K562 (cell line): ENCODE data around the gene MBL2. TPM values are rescaled to one million over a fixed set of nuclear protein-coding genes. Genes with fewer than 3 reads are reported as not detected.

ENCODE experiments used
- ATAC-seq: fragments of 200-7000 bp; cut with Tn5 transposase; 3 replicates; pipeline ENCODE4 v1.9.1; 2020; ENCODE audit warnings: moderate library complexity
- BruUV-seq: library from RNA; stranded (reverse); fragments of 400-500 nt; replicated peaks from 2 replicates; lab custom pipeline; 2021; lab: Mats Ljungman, UMichigan
- CTCF ChIA-PET: fragments of 300-600 bp; formaldehyde crosslinking; extraction: SDS; loops from one replicate; lab custom pipeline; 2021; ENCODE audit warnings: low intra/inter-chr PET ratio; lab: Yijun Ruan, JAX
- POLR2A ChIA-PET: fragments of 300-600, 350-650 bp; sonication (Branson Sonifier 250); formaldehyde crosslinking; extraction: SDS; loops from one replicate; lab custom pipeline; 2021; ENCODE audit warnings: antibody characterized with exemption, inconsistent platforms; lab: Yijun Ruan, JAX
- DNase-seq, 4 experiments: peaks; one replicate each; pipeline versions ENCODE4 v3.0.0 to v3.0.0-alpha.2; 2011 to 2018; ENCODE audit warnings: low spot score in 3 of 4, mixed read lengths in 3 of 4; ENCODE audit errors: extremely low read depth in 1 of 4
- FAIRE-seq: peaks from 2 replicates; lab custom pipeline; 2011; peaks lifted over from hg19 to GRCh38; lab: Jason Lieb, UNC
- H2AFZ ChIP-seq: 2 replicates; pipeline ENCODE4 v1.6.0; 2011; ENCODE audit warnings: low read depth, low read length, control low read depth, inconsistent platforms
- H3K27ac ChIP-seq: fragments of 200-600 bp; 3 replicates; pipeline ENCODE4 v1.8.0; 2011; ENCODE audit warnings: low read depth, mild to moderate bottlenecking, control low read depth, inconsistent platforms, low read length, moderate library complexity, mixed read lengths; ENCODE audit errors: extremely low read depth
- H3K27me3 ChIP-seq, 2 experiments: fragments of 300-600 bp in 1 of 2; 2 replicates in 1 of 2; 3 replicates in 1 of 2; pipeline versions ENCODE4 v1.6.0 to v1.8.0; 2011; ENCODE audit warnings: inconsistent platforms in 2 of 2, low read length in 2 of 2, mild to moderate bottlenecking in 1 of 2, mixed read lengths in 1 of 2, moderate library complexity in 1 of 2; ENCODE audit not compliant: control insufficient read depth in 2 of 2, insufficient read depth in 2 of 2
- H3K36me3 ChIP-seq: fragments of 300-600 bp; 3 replicates; pipeline ENCODE4 v1.8.0; 2011; ENCODE audit warnings: mild to moderate bottlenecking, low read length, inconsistent platforms; ENCODE audit not compliant: control insufficient read depth, insufficient read depth
- H3K4me1 ChIP-seq, 2 experiments: fragments of 200-600 bp in 1 of 2; replicated peaks in 1 of 2; 2 replicates in 1 of 2; 3 replicates in 1 of 2; pipeline versions ENCODE4 v1.5.1 to v1.8.0; 2011; ENCODE audit warnings: inconsistent platforms in 2 of 2, low read length in 2 of 2, mild to moderate bottlenecking in 1 of 2, mixed read lengths in 1 of 2, moderate library complexity in 1 of 2; ENCODE audit not compliant: control insufficient read depth in 2 of 2, insufficient read depth in 2 of 2
- H3K4me2 ChIP-seq: 2 replicates; pipeline ENCODE4 v1.6.1; 2011; ENCODE audit warnings: low read length, control low read depth, inconsistent platforms, mixed read lengths; ENCODE audit not compliant: insufficient read depth
- H3K4me3 ChIP-seq: fragments of 200-600 bp; sonication (generic), shearing (Covaris generic); 2 replicates; pipeline ENCODE4 v1.5.1; 2016; ENCODE audit warnings: control low read depth, inconsistent platforms
- H3K79me2 ChIP-seq: fragments of 200-600 bp; 3 replicates; pipeline ENCODE4 v1.8.0; 2011; ENCODE audit warnings: low read length, inconsistent platforms; ENCODE audit not compliant: control insufficient read depth, insufficient read depth
- H3K9ac ChIP-seq, 2 experiments: 2 replicates each; pipeline versions ENCODE4 v1.6.0 to v1.6.1; 2011; ENCODE audit warnings: low read depth in 2 of 2, low read length in 2 of 2, control low read depth in 1 of 2, inconsistent platforms in 1 of 2, mild to moderate bottlenecking in 1 of 2, mixed read lengths in 1 of 2; ENCODE audit not compliant: insufficient read depth in 1 of 2
- H3K9me1 ChIP-seq: one replicate; pipeline ENCODE4 v1.6.0; 2011; ENCODE audit warnings: inconsistent platforms, mild to moderate bottlenecking, low read length, moderate library complexity; ENCODE audit not compliant: control insufficient read depth, insufficient read depth
- H3K9me3 ChIP-seq: replicated peaks from 2 replicates; pipeline ENCODE4 v1.5.1; 2011; ENCODE audit warnings: low read depth, low read length, inconsistent platforms; ENCODE audit not compliant: control insufficient read depth, insufficient read depth
- H4K20me1 ChIP-seq: replicated peaks from 2 replicates; pipeline ENCODE4 v1.6.1; 2011; ENCODE audit warnings: low read length, inconsistent platforms, mixed read lengths; ENCODE audit not compliant: control insufficient read depth, insufficient read depth
- ELK1 ChIP-seq: sonication (generic); formaldehyde crosslinking; IDR thresholded peaks from 2 replicates; pipeline ENCODE4 v1.8.1; 2022; ENCODE audit warnings: missing genetic modification reagents
- FOXK1 ChIP-seq: sonication (generic); formaldehyde crosslinking; IDR thresholded peaks from 2 replicates; pipeline ENCODE4 v1.8.0; 2022; ENCODE audit warnings: missing genetic modification reagents, mild to moderate bottlenecking, borderline replicate concordance
- FOXK2 ChIP-seq, 2 experiments: fragments of 450-650 bp; IDR thresholded peaks in 1 of 2; conservative IDR thresholded peaks in 1 of 2; 2 replicates each; pipeline ENCODE4 v1.6.1; 2016; ENCODE audit warnings: low read depth in 2 of 2, mild to moderate bottlenecking in 1 of 2
- JUNB ChIP-seq: fragments of 450-650 bp; formaldehyde crosslinking; conservative IDR thresholded peaks from 2 replicates; pipeline ENCODE4 v1.4.0; 2020; ENCODE audit warnings: mild to moderate bottlenecking
- MCM2 ChIP-seq: fragments of 450-650 bp; IDR thresholded peaks from 2 replicates; pipeline ENCODE4 v1.6.1; 2017; ENCODE audit warnings: low read depth, mild to moderate bottlenecking
- NR1H2 ChIP-seq: sonication (generic); formaldehyde crosslinking; IDR thresholded peaks from 2 replicates; pipeline ENCODE4 v1.4.0; 2020; ENCODE audit warnings: mild to moderate bottlenecking, missing genetic modification reagents
- RBBP5 ChIP-seq: fragments of 200-600 bp; sonication (generic); IDR thresholded peaks from 2 replicates; pipeline ENCODE4 v1.6.1; 2012; ENCODE audit warnings: borderline replicate concordance, mild to moderate bottlenecking, low read length, control low read depth, inconsistent platforms; ENCODE audit not compliant: insufficient read depth, poor library complexity, severe bottlenecking
- RNF219 ChIP-seq: fragments of 250-450 bp; sonication (Bioruptor Pico); IDR thresholded peaks from 2 replicates; pipeline ENCODE4 v1.5.0; 2022; ENCODE audit warnings: mild to moderate bottlenecking
- SIX5 ChIP-seq, 2 experiments: IDR thresholded peaks; 2 replicates each; pipeline ENCODE4 v1.6.1; 2011; ENCODE audit warnings: low read length in 2 of 2, borderline replicate concordance in 1 of 2, low read depth in 1 of 2, mild to moderate bottlenecking in 1 of 2, moderate library complexity in 1 of 2; ENCODE audit not compliant: insufficient read depth in 1 of 2
- SMAD1 ChIP-seq: fragments of 150-350 bp; IDR thresholded peaks from 2 replicates; pipeline ENCODE4 v1.6.1; 2014; ENCODE audit warnings: low read length, low read depth; ENCODE audit not compliant: partially characterized antibody
- TBP ChIP-seq: optimal IDR thresholded peaks from 2 replicates; pipeline ENCODE3; 2011; ENCODE audit warnings: low read depth, low read length, improper control_type of control experiment
- XRCC3 ChIP-seq: fragments of 450-650 bp; IDR thresholded peaks from 2 replicates; pipeline ENCODE4 v1.6.1; 2017; ENCODE audit warnings: mild to moderate bottlenecking, moderate library complexity
- WGBS: fragments of 100-300 bp; shearing (Covaris generic); methylation state at CpG from one replicate; pipeline ENCODE4 v1.1.6; 2016; ENCODE audit warnings: low coverage, mixed read lengths; ENCODE audit not compliant: insufficient coverage; ENCODE audit errors: missing lambda C conversion rate; 5-methylcytosine and 5-hydroxymethylcytosine counted together
- in situ Hi-C: fragments of 300-500 bp; cut with MboI; formaldehyde crosslinking; loops from 4 replicates; pipeline ENCODE4 v1.15.0; 2018; ENCODE audit warnings: inconsistent platforms, mixed read lengths
- intact Hi-C: fragments of 100-400 bp; cut with micrococcal nuclease; formaldehyde crosslinking; loops from 2 replicates; pipeline ENCODE4 v1.14.2; 2022
- polyA plus RNA-seq, 8 experiments: library from polyadenylated mRNA; depleted of rRNA in 4 of 8; stranded (reverse) in 5 of 8; unstranded in 3 of 8; fragments of >200 nt; fragmentation: Nextera tagmentation in 2 of 8; fragmentation: Illumina TruSeq in 1 of 8; extraction: Ambion mirVana in 2 of 8; extraction: Trizol in 1 of 8; gene quantifications; 2 replicates each; pipeline versions ENCODE4 v1.2.1 to v1.2.3, GENCODE V29; 2011 to 2014; ENCODE audit warnings: inconsistent platforms in 1 of 8, missing spikeins in 1 of 8
- total RNA-seq, 7 experiments: library from RNA; depleted of rRNA in 6 of 7; stranded (reverse); fragments of >200 nt in 6 of 7; fragmentation: Illumina TruSeq in 2 of 7; extraction: Trizol in 2 of 7; gene quantifications; 2 replicates each; pipeline versions ENCODE4 v1.2.1 to v1.2.3, GENCODE V29; 2011 to 2021; ENCODE audit warnings: low replicate concordance in 1 of 7

The MBL2 gene
- total and polyA plus RNA-seq, 9 of the 15 experiments (the other 6 are each of a cell fraction or from before 2014, with no cell fraction given) = not detected

- TF ChIP-seq SIX5 (IDR thresholded peaks at IDR 0.05; ENCODE audit: borderline replicate concordance in 1 of 2, insufficient read depth in 1 of 2, low read depth in 1 of 2, low read length in 2 of 2) (no peak), MCM2 (no peak), RBBP5 (no peak)
Observed at GRCh38 chr10:52739380-52740154, 33.0 kb downstream of the MBL2 start (continued).

- BruUV-seq = no TSS peak
- Histone ChIP-seq H4K20me1 (no peaks in the 10 kb centered on the region), H3K36me3 (no peaks in the 10 kb centered on the region), H2AFZ (no peak overlapping the region), H3K9me1 (no peaks in the 10 kb centered on the region), H3K4me3 (no peak overlapping the region), H3K79me2 (no peaks in the 10 kb centered on the region), H3K9ac (no peak overlapping the region), H3K27me3 (no peaks in the 10 kb centered on the region), H3K9me3 (no peaks in the 10 kb centered on the region; the same call in 1 of the 2 replicates), H3K27ac (no peak overlapping the region), H3K4me2 (no peak overlapping the region), H3K4me1 (no peaks in the 10 kb centered on the region)
- no peak for FAIRE-seq
- DNase-seq = no peak
- TF ChIP-seq FOXK1 (CRISPR knock-in tag) (no peak), JUNB (no peak), TBP (no peak), ELK1 (no peak), NR1H2 (CRISPR knock-in tag) (no peak), FOXK2 (conservative IDR thresholded peaks at IDR 0.05 in 1 of 2, IDR thresholded peaks at IDR 0.05 in 1 of 2; ENCODE audit: low read depth in 2 of 2) (no peak), SMAD1 (no peak), RNF219 (no peak), XRCC3 (no peak)
- in situ Hi-C loops = no loop called here
- WGBS = 0% methylated on average over 5 of the region's 5 CpGs
- no peak for ATAC-seq
- intact Hi-C loops = no loop called here
- ChIA-PET CTCF (no interaction called here), POLR2A (no interaction called here)
Observed at GRCh38 chr10:52738951-52739350, 33.6 kb downstream of the MBL2 start.
